Measurements from ENCODE around the gene TRAF7.
A peak's percentile ranks its signal among the peaks of the same experiment; 100 is the strongest.
"Not testable (repeated sequence)": the region's sequence is repeated elsewhere in the genome, so short reads cannot be mapped to it uniquely, and the experiment has no call there.

TRAF7 gene

DNA sequence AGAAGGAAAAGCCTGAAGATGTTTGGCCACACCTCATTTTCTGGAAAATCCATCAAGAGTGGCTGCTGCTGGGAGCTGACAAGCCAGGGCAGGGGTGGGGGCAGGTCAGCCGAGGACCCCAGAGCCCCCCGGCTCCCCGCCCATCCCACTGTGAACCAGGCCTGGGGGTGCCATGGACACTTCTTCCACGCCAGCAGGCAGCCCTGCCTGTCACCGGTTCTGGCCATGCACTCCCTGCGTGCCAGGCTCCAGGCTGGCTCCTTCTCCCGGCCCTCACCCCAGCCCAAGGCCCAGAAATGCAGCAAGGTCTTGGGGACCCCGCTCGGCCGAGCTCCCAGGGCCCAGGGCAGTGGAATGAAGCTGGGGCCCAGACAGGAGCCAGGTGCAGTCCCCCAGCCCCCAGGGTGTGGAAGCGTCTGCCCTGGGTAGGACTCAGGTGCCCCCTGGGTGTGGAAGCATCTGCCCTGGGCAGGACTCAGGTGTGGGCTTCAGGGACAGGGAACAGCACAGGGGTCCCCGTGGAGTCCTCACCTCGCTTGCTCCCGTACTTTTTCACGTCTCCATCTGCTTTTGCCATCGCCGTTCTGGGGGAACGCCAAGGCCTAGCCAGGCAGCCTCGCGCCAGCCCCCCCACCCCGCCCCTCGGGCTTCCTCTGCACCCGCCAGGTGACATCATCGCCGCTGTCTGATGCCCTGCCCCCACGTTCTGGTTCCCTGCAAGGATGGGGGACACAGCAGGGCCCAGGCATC lies 32.5 kb upstream of the TRAF7 start:
- not testable (repeated sequence) for DNase-seq

DNA sequence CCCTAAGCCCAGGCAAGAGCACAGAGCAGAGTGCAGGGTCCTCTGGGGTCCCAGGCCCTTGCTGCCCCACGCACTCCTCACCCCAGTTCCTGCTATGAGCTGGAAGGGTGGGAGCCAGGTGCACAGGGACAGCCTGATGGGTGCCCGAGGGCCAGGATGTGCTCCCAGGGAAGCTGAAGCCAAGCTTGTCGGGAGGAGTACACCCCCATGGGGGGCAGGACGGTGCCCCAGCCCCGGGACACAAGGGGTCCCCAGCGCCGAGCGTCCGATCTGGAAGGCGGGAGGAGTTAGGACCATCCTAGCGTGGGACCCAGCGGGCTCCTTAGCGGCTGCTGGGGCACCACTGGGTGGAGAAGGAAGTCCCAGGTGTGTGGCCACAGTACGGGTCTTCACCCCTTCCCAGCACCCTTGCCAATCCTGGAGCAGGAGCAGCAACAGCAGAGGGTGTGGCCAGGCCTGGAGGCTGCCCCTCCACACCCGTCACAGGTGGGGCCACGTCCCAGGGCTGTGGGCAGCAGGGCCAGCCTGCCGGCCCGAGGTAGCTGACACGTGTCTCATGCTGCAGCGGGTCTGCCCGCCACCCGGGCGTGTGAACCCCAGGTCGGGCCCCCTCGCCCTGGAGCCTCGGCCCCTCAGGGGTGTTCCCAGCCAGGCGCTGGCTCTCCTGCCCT lies 31.7 kb upstream of the TRAF7 start:
- not testable (repeated sequence) for DNase-seq

DNA sequence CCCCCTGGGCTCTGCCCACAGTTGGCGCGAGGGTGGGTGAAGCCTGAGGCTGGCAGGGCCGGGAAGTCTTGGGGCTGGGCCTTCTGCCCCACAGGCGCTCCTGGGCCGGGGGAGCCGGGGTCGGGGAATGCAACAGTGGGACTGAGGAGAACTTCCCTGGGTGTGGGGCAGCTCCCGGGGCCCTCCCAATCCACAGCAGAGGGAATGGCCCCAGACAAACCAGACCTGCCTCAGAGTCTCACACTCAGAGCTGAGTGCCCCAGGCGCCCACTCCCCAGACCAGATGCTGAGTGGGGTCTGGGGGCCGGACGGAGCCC lies 31.2 kb upstream of the TRAF7 start:
- DNase-seq: not testable (repeated sequence)

DNA sequence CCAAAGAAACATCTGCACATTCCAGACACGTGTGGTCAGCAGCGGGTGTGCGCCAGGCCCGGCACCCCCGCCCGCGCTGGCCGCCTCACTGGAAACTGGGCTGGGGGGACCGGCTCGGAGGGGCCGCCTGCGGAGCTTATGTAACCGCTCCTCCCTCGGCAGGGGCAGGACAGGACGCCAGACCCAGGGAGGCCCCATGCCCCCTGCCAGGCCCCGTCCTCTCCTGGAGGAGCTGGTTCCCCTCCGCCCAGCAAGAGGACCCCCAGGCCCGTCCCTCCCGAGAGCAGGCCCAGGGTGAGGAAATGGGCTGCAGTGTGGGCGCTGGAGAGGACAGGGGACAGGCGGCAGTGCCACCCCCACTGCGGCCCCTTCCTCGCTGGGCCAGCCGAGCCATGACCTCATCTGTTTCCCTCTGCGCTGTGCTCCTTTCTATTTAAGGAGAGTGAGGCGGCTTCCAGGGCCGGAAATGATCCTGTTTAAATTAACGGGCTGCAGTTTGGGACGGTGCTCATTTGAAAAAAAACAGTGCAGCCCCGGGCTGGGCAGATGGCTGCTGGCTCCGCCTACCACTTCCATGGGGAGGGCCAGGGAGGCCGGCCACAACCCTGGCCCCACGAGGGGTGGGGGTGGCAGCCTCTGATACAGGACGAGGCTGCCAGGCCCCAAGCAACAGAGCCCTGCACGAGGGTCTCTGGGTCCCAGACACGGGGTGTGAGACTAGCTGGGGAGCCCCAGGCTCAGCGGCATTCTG lies 30.7 kb upstream of the TRAF7 start:
- not testable (repeated sequence) for DNase-seq

DNA sequence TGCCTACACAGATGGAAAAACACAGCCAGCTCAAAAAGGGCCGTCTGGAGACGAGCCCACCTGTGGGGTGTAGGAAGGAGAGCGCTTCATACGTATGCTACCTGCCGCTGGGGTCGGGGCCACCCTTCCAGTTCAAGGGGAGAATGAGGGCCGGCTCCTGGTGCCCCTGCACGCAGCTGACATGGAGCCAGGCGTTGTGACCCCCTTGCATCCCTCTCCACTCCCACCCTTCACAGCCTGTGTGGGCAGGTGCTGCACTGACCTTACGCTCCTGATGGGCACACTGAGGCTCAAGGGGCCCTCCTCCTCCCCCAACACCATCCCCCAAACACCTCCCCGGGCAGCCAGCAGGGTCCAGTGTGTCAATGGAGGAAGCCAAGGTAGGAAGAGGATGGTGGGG lies 30.0 kb upstream of the TRAF7 start:
- DNase-seq: not testable (repeated sequence)

DNA sequence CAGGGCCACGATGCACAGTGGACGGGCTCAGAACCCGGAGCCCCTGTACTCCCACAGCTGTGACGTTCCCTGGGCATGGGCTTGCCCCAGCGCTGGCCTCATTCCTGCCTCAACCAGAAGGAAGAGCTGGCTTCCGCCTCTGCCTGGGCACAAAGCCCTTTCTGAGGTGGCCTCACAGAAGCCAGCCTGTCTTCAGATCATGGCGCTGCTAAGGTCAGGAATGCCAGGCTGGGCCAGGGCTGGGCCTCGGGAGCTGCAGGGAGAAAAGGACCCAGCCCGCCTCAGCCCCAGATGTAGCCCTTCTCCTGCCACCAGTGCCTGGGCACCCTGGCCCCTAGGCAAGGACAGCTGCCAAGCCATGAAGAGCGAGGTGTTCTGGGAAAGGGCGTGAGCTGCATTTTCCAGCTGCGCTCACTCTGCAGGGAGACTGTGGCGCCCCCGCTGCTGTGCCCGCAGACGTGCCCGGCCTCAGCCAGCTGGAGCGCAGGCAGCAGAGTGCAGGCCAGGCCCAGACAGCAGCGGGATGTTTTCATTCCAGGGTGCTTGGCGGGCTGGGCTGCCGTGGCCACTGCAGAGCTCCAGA lies 29.3 kb upstream of the TRAF7 start:
- DNase-seq: not testable (repeated sequence)

DNA sequence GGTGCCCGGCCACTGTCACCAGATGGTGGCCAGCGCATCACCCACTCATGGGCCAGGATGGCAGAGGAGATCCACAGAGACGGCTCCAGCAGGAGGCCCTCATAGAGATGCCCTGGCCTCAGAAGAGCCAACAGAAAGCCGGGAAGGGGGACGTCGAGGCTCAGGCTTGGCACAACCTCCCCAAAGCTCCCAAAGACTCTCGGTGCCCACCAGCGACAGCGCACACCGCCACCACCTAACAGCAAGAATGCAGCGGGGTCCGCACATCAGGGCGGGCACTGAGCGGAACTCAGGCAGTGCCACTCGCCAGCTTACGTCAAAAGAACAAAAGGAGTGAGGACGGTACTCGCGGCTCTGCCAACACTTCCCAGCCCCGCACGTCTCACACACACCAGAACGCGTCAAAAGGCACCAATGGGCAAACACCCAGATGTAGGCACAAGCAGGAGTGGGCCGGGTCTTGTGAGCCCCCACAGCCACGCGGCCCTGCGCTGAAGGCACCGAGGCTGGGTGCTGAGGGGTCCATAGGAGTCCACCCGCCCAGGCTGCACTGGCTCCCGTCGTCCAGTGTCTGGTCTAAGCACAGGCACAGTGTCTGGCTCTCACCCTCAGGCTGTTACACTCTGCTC lies 28.5 kb upstream of the TRAF7 start:
- DNase-seq: not testable (repeated sequence)

DNA sequence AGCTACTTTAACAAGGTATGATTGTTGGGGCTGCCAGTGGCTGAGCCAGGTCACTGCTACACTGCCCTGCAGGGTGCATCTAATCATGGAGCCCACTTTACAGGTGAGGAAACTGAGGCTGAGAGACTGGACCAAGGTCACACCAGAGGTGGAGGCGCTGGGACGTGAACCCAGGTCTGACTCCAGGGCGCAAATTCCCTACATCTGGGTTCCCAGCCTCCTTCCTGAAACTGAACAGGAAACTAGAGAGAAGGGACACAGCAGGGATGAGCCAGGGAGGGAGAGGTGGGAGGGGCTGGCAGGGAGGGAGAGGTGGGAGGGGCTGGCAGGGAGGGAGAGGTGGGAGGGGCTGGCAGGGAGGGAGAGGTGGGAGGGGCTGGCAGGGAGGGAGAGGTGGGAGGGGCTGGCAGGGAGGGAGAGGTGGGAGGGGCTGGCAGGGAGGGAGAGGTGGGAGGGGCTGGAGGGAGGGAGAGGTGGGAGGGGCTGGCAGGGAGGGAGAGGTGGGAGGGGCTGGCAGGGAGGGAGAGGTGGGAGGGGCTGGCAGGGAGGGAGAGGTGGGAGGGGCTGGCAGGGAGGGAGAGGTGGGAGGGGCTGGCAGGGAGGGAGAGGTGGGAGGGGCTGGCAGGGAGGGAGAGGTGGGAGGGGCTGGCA lies 27.8 kb upstream of the TRAF7 start:
- peak in 1 of 5 donors; percentile 43 for DNase-seq

DNA sequence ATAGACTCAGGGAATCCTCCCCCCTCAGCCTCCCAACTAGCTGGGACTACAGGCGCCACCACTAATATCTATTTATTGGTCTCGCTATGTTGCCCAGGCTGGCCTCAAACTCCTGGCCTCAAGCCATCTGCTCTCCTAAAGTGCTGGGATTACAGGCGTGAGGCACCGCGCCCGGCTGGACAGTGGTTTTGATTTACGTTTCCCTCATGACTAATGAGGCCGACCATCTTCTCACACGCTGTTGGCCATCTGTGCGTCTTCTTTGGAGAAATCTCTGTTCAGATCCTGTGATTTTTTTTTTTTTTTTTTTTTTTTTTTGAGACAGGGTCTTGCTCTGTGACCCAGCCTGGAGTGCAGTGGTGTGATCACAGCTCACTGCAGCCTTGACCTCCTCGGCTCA lies 26.3 kb upstream of the TRAF7 start:
- DNase-seq: not testable (repeated sequence)

DNA sequence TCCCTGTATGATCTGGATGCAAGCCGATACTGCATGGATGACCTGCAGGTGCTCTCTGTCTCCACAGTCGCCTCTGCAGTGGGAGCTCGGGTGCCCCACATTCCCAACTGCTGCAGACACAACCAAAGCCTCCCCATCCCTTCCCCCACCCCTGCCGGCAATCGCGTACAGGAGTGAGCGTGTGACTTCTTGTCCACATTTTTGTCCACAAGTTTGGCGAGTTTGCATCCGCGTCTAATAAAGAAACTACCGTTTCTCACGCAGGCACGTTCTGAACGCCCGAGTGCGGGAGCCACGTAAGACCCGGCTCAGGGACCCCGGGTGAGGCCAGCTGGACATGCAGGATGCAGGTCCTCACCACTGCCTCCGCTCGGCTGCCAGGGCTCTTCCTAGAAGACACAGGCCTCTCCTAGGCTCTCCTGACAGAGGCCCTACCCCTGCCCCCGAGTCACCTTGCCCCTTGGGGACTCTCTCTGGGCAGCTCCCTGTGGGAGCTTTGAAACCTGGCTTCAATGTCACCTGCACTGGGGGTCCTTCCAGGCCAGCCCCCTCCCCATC lies 25.6 kb upstream of the TRAF7 start:
- not testable (repeated sequence) for DNase-seq

DNA sequence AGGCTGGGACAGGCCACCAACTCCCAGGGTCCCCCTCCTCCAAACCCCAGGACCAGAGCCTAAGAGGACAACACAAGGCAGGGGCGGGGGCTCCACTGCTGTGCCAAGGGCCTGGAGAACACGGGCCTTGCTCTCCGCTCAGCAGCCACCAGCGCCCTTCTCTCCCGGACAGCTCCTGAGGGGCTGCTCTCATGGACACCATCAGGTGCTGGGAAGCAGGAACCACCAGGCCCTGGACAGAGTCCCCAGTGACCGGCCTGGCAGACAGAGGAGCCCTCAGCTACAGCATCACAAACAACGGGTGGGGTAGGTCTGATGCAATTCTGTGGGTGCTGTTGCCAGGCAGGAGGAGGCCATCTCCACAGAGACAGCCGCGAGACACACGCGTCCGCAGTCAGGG lies 21.8 kb upstream of the TRAF7 start:
- not testable (repeated sequence) for DNase-seq

DNA sequence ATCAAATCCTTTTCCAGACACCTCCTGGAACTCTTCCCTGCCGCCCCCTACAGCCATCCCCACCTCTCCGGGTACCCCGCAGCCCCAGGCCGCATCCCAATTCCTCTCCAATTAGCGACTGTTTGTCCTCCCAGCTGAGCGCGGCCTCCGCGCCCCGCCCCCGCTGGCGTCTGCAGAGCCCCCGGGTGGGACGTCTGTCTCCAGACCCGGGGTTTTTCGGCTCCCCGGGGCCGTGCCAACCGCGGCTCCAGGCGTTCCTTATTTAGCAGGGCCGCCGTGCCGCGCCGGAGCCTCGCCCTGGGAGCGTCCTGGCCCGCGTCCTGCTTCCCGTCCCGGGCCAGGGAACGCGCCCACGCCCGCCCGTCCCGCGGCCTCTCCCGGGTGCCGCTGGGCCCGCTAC lies 20.5 kb upstream of the TRAF7 start:
- DNase-seq: not testable (repeated sequence)

DNA sequence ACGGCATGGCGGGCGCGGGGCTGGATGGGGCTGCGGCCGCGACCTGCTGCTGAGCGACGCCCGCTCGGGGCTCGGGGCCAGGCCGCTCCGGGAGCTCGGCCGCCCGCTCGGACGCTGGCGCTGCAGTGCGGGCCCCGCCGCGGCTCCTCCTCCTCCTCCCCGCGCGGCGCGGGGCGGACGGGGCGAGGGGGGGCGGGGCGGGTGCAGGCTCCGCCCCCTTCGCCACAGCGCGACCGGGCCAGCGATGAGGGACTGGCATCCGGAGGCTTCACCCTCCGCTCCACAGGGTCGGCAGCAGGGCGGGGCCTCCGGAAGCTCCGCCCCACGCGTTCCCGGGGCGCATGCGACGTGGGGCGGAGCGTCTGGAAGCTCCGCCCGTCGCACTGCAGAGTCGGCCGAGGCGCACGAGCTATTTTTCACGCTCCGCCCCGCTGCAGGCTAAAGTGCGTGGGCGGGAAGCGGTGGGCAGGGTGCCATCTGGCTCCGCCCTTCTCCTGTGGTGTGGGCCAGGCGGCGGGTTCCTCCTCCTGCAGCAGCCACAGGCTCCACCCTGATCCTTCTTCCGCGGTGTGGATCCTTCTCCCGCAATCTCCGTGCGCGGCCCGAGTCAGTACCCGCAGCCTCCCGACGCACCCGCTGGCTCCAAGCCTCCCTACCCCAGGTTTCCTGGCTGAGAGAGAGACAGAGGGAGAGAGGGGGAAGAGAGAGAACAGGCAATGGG lies 19.7 kb upstream of the TRAF7 start, which contains the start of gene PKD1:
PKD1 (minus strand) TSS at position 129 of the 721 bp plus-strand sequence. CDS start 209 bp downstream, outside the sequence.
- DNase-seq: peak; percentile 95 to 98 (median 97)

DNA sequence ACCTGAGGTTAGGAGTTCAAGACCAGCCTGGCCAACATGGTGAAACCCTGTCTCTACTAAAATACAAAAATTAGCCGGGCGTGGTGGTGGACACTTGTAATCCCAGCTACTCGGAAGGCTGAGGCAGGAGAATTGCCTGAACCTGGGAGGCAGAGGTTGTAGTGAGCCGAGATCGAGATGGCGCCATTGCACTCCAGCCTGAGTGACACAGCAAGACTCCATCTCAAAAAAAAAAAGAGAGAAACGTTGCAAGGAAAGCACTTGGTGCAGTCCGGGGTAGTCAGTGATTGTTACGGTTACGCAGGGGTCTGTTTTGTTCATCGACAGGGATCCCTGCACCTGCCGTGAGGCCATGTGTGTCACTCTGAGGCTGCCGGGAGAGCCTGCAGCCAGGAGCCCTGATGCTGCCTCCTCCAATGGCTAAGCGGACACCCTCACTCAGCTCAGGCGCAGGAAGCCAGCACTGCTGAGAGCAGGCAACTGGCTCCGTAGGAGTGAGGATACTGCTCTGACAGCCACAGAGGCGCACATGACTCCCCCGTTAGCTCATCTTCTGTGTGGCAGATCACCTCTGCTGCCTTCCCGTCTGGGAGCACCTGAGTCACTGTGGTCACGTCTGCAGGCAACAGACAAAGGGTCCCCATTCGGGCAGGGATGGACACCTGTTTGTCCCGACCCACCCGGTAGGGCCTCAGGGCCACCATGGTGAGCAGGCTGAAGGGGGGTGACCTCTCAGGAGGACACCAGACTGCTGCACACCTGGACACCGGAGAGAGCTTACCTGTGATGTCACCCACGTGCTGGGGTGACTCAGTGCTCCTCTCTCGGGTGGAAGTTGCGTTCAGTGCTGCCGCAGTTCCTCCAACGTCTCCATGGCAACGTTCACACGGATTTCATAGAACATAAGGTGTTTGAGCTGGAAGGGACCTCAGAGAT lies 12.4 kb upstream of the TRAF7 start:
- no peak for DNase-seq

DNA sequence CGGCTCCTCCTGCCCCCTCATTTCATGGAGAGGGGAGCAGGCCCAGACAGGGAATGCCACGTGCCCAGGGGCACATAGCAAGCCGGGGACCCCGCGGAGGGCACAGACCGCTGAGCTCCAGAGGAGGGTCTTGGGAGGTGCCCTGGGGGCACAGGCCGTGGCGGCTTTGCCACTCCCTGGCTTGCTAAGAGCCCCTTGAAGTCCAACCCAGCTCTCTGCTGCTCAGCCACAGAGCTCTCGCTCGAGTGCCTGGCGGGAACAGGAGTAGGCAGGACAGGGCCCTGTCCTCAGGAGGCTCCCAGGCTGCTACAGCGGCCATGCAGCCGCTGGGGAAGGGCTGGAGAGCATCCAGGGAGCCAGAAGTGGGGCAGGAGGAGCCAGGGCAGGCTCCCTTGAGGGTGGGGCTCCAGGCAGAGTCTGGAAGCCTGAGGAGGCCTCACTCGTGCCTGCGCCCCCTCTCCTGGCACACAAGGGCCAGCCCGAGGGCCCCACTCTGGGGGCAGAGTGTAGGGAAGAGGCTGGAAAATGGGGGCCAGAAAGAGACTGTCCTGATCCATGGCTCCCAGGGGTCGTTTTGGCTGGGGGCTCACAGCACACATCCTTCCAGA lies 11.6 kb upstream of the TRAF7 start:
- no peak for DNase-seq

DNA sequence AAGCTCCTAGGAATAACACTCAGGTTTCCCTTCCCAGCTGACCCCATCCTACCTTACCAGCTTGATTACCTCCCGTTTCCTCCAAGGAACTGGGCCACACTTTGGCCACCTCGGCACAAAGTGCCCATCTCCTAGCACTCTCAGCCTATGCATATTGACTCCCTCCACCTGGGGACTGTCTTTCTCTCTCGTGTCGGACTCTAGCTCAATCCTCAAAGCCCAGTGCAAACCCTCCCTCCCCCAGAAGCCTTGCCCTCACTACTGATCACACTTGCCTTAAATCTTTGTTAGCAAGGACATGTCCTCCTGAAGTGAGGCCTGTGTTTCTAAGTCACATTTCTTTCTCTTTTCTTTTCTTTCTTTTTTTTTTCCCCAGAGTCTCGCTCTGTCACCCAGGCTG lies 9.7 kb upstream of the TRAF7 start:
- no peak for DNase-seq

DNA sequence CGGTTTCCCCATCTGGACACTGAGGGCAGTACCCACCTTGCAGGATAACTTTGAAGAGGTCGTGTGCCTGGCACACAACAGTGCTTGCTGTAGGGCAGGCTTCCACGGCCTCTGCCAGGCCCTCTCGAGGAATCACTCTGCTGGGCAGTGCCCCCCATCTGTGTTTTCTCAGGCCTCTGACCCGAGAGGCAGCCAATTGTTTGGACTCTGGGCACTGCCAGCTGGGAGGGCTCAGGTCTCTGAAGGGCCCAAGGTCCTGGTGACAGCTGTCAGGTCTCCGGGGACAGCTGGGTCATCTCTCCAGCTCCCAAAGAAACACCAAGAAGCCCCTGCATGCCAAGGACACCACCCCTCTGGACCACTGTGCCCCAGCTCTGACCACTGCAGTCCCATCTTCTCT lies 8.2 kb upstream of the TRAF7 start:
- DNase-seq: no peak

DNA sequence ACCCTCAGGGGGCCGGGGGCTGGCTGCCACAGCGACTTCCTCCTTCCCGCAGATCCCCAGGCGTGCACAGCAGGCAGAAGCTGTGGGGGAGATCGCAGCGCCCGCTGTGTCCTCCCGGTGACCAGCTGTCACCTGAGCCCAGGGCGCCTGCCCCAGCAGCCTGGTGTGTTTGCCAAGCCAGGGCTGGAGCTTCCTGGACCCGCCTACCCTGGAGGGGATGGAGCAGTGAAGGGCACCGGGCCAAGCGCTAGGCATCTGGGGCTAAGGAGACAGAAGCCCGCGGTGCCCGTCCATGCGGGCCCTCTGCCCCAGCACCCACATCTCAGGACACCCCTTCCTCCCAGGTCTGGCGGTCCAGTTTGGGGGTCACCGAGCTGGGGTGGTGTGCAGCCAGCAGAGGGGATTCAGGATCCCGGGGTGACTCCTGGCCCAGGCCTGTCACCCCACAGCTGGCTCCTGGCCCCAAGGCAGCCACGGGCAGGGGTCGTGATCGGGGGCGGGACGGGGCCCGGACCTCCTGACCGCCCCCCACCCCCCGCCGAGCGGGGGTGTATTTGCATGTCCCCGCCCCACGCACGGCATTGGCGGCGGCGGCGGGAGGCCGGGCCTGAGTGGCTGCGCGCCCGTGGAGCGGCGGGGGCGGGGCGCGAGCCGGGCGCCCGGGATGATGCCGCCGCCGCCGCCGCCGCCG lies 7.5 kb upstream of the TRAF7 start, which contains the start of gene RAB26:
RAB26 (plus strand) TSS at position 645 of the 691 bp plus-strand sequence. CDS start 159 bp downstream, outside the sequence.
- peak; percentile 41 to 66 (median 48) for DNase-seq

Data from T-helper 1 cell (primary cell).